ENCODE data around the gene FHL2.

DNA sequence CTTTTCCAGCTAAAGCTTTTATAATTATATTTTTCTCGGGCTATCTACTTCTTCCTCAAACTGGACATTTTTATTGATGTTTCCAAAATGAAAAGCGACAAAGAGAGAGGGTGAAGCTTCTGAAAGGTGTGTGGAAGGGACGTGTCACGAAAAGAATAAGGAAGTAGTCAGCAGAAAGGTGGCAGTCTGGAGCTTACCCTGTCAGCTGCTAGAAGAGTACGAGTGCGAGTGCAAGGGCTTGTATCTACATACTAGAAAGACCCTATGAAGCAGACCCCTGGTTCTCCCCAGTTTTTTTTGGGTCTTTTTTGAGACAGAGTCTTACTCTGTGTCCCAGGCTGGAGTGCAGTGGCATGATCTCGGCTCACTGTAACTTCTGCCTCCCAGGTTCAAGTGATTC lies 14.6 kb downstream of the FHL2 start:
- TF ChIP-seq ZC3H10 (CRISPR knock-in tag; IDR thresholded peaks at IDR 0.05), result no peak
- TF ChIP-seq ZFP3 (CRISPR knock-in tag; IDR thresholded peaks at IDR 0.05), result no peak
